GM12878 (cell line): Measurements from ENCODE around the gene SAMD4A. TPM values are rescaled to one million over a fixed set of nuclear protein-coding genes. Genes with fewer than 3 reads are reported as not detected.

Source experiments
- BCLAF1 ChIP-seq: fragments of 450-650 bp; IDR thresholded peaks from 2 replicates; pipeline ENCODE4 v1.6.1; 2017; ENCODE audit warnings: antibody characterized with exemption, mild to moderate bottlenecking, moderate library complexity
- ETV6 ChIP-seq, 2 experiments: fragments of 450-650 bp in 1 of 2; IDR thresholded peaks in 1 of 2; conservative IDR thresholded peaks in 1 of 2; 2 replicates each; pipeline ENCODE4 v1.6.1; 2014; ENCODE audit warnings: antibody characterized with exemption in 1 of 2, borderline replicate concordance in 1 of 2, low read depth in 1 of 2, mild to moderate bottlenecking in 1 of 2, moderate library complexity in 1 of 2
- HDGF ChIP-seq: fragments of 450-650 bp; IDR thresholded peaks from 2 replicates; pipeline ENCODE4 v1.6.1; 2016; ENCODE audit warnings: antibody characterized with exemption
- PML ChIP-seq: IDR thresholded peaks from 2 replicates; pipeline ENCODE4 v1.6.1; 2012; ENCODE audit warnings: low read length, inconsistent platforms
- ZBTB4 ChIP-seq: fragments of 450-650 bp; formaldehyde crosslinking; IDR thresholded peaks from 2 replicates; pipeline ENCODE4 v1.4.0; 2022; ENCODE audit warnings: mild to moderate bottlenecking, moderate library complexity
- polyA plus RNA-seq, 11 experiments: library from polyadenylated mRNA; depleted of rRNA in 4 of 11; unstranded in 6 of 11; stranded (reverse) in 5 of 11; fragments of >200 nt; fragmentation: Nextera tagmentation in 4 of 11; fragmentation: Illumina TruSeq in 1 of 11; extraction: Ambion mirVana in 4 of 11; extraction: Trizol in 1 of 11; gene quantifications; 1 replicate in 1 of 11; 2 replicates in 10 of 11; pipeline versions ENCODE4 v1.2.1 to v1.2.3, GENCODE V29; 2011 to 2016; ENCODE audit warnings: inconsistent platforms in 2 of 11, missing spikeins in 2 of 11, low read depth in 1 of 11
- total RNA-seq, 4 experiments: library from RNA; depleted of rRNA in 3 of 4; stranded (reverse); fragments of >200 nt in 3 of 4; fragmentation: Illumina TruSeq in 1 of 4; extraction: Trizol in 1 of 4; gene quantifications; 2 replicates each; pipeline versions ENCODE4 v1.2.1 to v1.2.3, GENCODE V29; 2013 to 2021
- TF ChIP-seq, protein P1 (sequence below): fragments of 450-650 bp; IDR thresholded peaks from 2 replicates; pipeline ENCODE4 v1.6.1; 2017; ENCODE audit warnings: mild to moderate bottlenecking

The SAMD4A gene
- total and polyA plus RNA-seq, 10 of the 15 experiments (the other 5 are each of a cell fraction or from before 2014, with no cell fraction given) = 0.05 to 0.56 (median 0.31) TPM

DNA sequence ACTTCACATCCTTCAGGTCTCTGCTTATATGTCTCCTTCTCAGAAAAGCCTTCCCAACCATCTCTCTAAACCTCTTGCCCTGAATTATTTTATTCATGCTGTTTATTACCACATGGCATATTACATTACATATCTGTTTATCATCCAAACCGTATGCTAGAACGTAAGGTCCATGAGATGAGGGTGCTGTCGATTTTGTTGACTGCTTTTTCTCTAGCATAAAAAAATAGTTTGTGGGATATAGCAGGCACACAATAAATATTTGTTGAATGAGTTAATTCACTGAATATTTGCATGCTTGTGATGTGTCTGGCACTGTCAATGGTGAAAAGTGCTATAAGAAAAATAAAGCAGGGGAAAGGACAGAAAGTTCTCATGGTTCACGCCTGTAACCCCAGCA is 22.9 kb downstream of the SAMD4A start (continued):
- TF ChIP-seq BCLAF1 = no peak
- TF ChIP-seq HDGF = no peak
- TF ChIP-seq ZBTB4 = no peak
- TF ChIP-seq, protein P1, sequence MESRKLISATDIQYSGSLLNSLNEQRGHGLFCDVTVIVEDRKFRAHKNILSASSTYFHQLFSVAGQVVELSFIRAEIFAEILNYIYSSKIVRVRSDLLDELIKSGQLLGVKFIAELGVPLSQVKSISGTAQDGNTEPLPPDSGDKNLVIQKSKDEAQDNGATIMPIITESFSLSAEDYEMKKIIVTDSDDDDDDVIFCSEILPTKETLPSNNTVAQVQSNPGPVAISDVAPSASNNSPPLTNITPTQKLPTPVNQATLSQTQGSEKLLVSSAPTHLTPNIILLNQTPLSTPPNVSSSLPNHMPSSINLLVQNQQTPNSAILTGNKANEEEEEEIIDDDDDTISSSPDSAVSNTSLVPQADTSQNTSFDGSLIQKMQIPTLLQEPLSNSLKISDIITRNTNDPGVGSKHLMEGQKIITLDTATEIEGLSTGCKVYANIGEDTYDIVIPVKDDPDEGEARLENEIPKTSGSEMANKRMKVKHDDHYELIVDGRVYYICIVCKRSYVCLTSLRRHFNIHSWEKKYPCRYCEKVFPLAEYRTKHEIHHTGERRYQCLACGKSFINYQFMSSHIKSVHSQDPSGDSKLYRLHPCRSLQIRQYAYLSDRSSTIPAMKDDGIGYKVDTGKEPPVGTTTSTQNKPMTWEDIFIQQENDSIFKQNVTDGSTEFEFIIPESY = no peak
- TF ChIP-seq PML = no peak
- TF ChIP-seq ETV6 (conservative IDR thresholded peaks at IDR 0.05 in 1 of 2, IDR thresholded peaks at IDR 0.05 in 1 of 2; ENCODE audit: borderline replicate concordance in 1 of 2, low read depth in 1 of 2) = no peak
